Upper lobe of left lung (tissue), 6 donors: ENCODE data around the gene PAAF1. TPM values are rescaled to one million over a fixed set of nuclear protein-coding genes. Genes with fewer than 3 reads are reported as not detected.
A peak's percentile ranks its signal among the peaks of the same experiment; 100 is the strongest.
"Not testable (repeated sequence)": the region's sequence is repeated elsewhere in the genome, so short reads cannot be mapped to it uniquely, and the experiment has no call there.

Source experiments
- ATAC-seq, 2 donors: fragments of 200-7000 bp; cut with Tn5 transposase; one replicate each; pipeline ENCODE4 v1.9.1; 2022; ENCODE audit warnings: mild to moderate bottlenecking in 2 of 2, moderate library complexity in 2 of 2; ENCODE audit not compliant: low FRiP score in 2 of 2
- DNase-seq, 2 donors: peaks; one replicate each; pipeline ENCODE4 v3.0.0-alpha.2; 2019 to 2020
- H3K27ac ChIP-seq, 4 donors: fragments of 200-600 bp; sonication (generic); one replicate each; pipeline ENCODE4 v1.5.1; 2016 to 2019
- H3K27me3 ChIP-seq, 4 donors: fragments of 200-600 bp; sonication (generic); one replicate each; pipeline ENCODE4 v1.5.1; 2017 to 2019
- H3K36me3 ChIP-seq, 4 donors: fragments of 200-600 bp; sonication (generic); one replicate each; pipeline ENCODE4 v1.5.1; 2016 to 2019
- H3K4me1 ChIP-seq, 4 donors: fragments of 200-600 bp; sonication (generic); one replicate each; pipeline ENCODE4 v1.5.1; 2018 to 2019
- H3K4me3 ChIP-seq, 4 donors: fragments of 200-600 bp; sonication (generic); one replicate each; pipeline ENCODE4 v1.5.1; 2017 to 2019; ENCODE audit warnings: mild to moderate bottlenecking in 2 of 4, moderate library complexity in 1 of 4
- H3K9me3 ChIP-seq, 4 donors: fragments of 200-600 bp; sonication (generic); one replicate each; pipeline ENCODE4 v1.5.1; 2018 to 2019
- CTCF ChIP-seq, 6 experiments: fragments of 450-650 bp in 4 of 6; fragments of 200-600 bp in 2 of 6; sonication (generic) in 2 of 6; IDR thresholded peaks; one replicate each; pipeline ENCODE4 v1.5.1; 2016 to 2019; ENCODE audit warnings: antibody characterized with exemption in 6 of 6
- EP300 ChIP-seq, 4 donors: sonication (generic); formaldehyde crosslinking; IDR thresholded peaks; one replicate each; pipeline ENCODE4 v1.5.1; 2017; ENCODE audit warnings: antibody characterized with exemption in 4 of 4, control low read depth in 2 of 4
- POLR2A ChIP-seq, 4 donors: fragments of 450-650 bp; IDR thresholded peaks; one replicate each; pipeline ENCODE4 v1.5.1; 2016 to 2017; ENCODE audit warnings: antibody characterized with exemption in 4 of 4, mild to moderate bottlenecking in 2 of 4
- POLR2AphosphoS5 ChIP-seq, 2 donors: sonication (generic); formaldehyde crosslinking; IDR thresholded peaks; one replicate each; pipeline ENCODE4 v1.5.1; 2017; ENCODE audit warnings: antibody characterized with exemption in 2 of 2
- WGBS, 2 donors: methylation state at CpG; one replicate each; pipeline ENCODE4 v1.1.5; 2017 to 2018; 5-methylcytosine and 5-hydroxymethylcytosine counted together
- total RNA-seq, 6 donors: library from RNA; depleted of rRNA in 4 of 6; stranded (reverse); fragments of >200 nt in 4 of 6; gene quantifications; one replicate each; pipeline versions ENCODE4 v1.1.0 to v1.2.1, GENCODE V29; 2016 to 2021
- donor health status: DM: no; HTN: no; CAD: no; lungs with moderate emphysema.
- donor health status: DM: no; HTN: yes; CAD: no; lungs with severe emphysema.

PAAF1 gene
- total RNA-seq, 6 donors from 2014 or later, result 8.8 to 58.7 (median 12.6) TPM

DNA sequence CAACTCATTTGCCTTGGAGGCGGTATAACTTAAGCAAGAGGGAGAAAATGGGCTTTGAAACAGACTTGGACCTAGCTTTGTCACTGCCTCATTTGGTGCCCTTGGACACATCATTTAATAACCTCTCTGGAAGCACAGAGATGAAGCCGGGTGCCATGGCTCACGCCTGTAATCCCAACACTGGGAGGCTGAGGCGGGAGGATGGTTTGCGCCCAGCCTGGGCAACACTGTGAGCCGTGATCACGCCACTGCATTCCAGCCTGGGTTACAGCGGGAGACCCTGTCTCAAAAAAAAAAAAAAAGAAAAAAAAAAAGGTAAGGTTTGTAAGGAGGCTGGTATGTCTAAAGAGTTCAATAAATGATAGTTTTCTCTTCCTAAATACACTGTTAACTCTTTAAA is 959 bp upstream of the PAAF1 start:
- peaks cover 16 to 30% (median 21%) of the 10 kb centered on the region in 4 donors for H3K4me1 ChIP-seq
- no peak for TF ChIP-seq EP300 (IDR thresholded peaks at IDR 0.05)
- TF ChIP-seq POLR2A (IDR thresholded peaks at IDR 0.05), result no peak
- TF ChIP-seq POLR2AphosphoS5 (IDR thresholded peaks at IDR 0.05), result no peak
- TF ChIP-seq CTCF (IDR thresholded peaks at IDR 0.05), result no peak
- ATAC-seq, result no peak
- 42 to 50% methylated on average over 8 of the region's 8 CpGs for WGBS, 2 donors
- H3K36me3 ChIP-seq, result peaks cover 0 to 32% (median 18%) of the 10 kb centered on the region in 4 donors
- no peaks in the 10 kb centered on the region for H3K27me3 ChIP-seq
- peak overlapping the region in 3 of 4 donors; percentile 79 to 84 (median 82) for H3K27ac ChIP-seq
- DNase-seq, result no peak
- no peaks in the 10 kb centered on the region for H3K9me3 ChIP-seq
- peak overlapping the region; percentile 68 to 94 (median 81) for H3K4me3 ChIP-seq

DNA sequence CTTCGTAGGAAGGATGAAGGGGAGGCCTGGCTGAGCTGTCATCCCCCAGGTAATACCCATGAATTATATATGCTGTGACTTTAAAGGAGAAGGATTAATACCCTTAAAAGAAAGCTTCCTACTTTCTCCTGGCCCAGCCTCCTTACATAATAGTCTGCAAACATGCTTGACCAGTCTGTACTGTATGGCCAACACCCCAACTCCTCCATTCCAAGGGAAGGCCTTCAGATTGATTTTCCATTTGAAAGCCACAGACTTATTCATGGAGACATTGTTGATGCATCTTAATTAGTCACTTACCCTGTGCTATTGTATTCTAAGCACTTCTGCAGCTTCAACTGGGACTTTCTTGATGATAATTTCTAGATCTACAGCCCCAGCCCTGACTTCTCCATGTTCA is 2.0 kb downstream of the PAAF1 start:
- Histone ChIP-seq H3K27ac (no peak overlapping the region), H3K27me3 (no peaks in the 10 kb centered on the region), H3K4me1 (peaks cover 16 to 30% (median 21%) of the 10 kb centered on the region in 4 donors), H3K9me3 (no peaks in the 10 kb centered on the region), H3K36me3 (peaks cover 0 to 6% (median 1%) of the 10 kb centered on the region in 4 donors), H3K4me3 (no peak overlapping the region)
- ATAC-seq, result no peak
- 93 to 95% methylated on average over 1 of the region's 1 CpG for WGBS, 2 donors
- TF ChIP-seq EP300 (IDR thresholded peaks at IDR 0.05) (no peak), POLR2AphosphoS5 (IDR thresholded peaks at IDR 0.05) (no peak), CTCF (IDR thresholded peaks at IDR 0.05) (no peak), POLR2A (IDR thresholded peaks at IDR 0.05) (no peak)
- no peak for DNase-seq

DNA sequence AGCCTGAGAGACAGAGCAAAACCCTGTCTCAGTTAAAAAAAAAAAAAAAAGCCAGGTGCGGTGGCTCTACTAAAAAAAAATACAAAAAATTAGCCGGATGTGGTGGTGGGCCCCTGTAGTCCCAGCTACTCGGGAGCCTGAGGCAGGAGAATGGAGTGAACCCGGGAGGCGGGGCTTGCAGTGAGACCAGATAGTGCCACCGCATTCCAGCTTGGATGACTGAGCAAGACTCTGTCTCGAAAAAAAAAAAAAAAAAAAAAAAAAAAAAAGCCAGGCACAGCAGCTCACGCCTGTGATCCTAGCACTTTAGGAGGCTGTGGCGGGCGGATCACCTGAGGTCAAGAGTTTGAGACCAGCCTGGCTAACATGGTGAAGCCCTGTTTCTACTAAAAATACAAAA is 3.6 kb downstream of the PAAF1 start:
- not testable (repeated sequence) for H3K4me3 ChIP-seq, H3K27ac ChIP-seq, DNase-seq, H3K36me3 ChIP-seq, ATAC-seq, H3K9me3 ChIP-seq, H3K27me3 ChIP-seq
- peaks cover 12 to 18% (median 13%) of the 10 kb centered on the region in 4 donors for H3K4me1 ChIP-seq
- 88 to 92% methylated on average over 10 of the region's 10 CpGs for WGBS, 2 donors

DNA sequence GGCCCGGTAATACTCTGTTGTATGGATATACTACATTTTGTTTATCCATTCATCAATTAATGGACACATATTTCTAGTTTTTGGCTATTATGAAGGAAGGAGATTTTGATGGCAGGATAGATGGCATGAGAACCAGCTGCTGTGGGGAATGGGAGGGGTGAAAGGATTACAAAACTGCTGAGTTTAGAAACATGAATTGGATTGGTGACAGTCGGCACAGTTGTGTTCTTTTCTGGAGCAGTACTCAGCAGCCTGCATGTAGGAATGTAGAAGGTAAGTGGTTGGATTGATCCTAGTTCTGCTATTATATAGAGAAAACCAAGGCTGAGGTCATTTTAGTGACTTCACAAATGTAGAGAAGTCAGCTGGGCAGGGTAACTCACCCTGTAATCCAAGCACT is 7.1 kb downstream of the PAAF1 start:
- DNase-seq, result no peak
- 88% methylated on average over 2 of the region's 2 CpGs for WGBS, 2 donors
- Histone ChIP-seq H3K27ac (no peak overlapping the region), H3K4me1 (no peaks in the 10 kb centered on the region), H3K9me3 (no peaks in the 10 kb centered on the region), H3K36me3 (peaks cover 0 to 14% (median 2%) of the 10 kb centered on the region in 4 donors), H3K27me3 (no peaks in the 10 kb centered on the region), H3K4me3 (no peak overlapping the region)
- ATAC-seq, result no peak
- TF ChIP-seq EP300 (IDR thresholded peaks at IDR 0.05) (no peak), CTCF (IDR thresholded peaks at IDR 0.05) (no peak), POLR2A (IDR thresholded peaks at IDR 0.05) (no peak)

DNA sequence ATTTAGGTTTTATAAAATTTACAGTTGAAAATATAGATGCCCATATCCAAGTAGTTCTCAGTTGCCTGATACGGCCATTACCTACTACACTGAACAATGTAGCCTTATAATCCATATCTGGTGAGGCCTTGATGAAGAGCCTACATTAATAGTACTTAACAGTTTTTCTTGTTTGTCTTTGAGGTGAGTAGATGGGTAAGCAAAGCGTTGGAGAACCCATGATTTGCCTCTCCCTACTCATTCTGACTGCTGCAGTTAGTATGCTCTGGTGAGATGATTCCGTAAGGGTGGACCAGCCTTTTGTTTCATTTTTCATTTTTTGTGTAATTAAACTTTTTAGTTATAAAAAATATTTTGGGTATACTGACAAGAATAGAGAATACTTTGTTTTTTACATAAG is 11.4 kb downstream of the PAAF1 start:
- Histone ChIP-seq H3K4me3 (no peak overlapping the region), H3K27ac (no peak overlapping the region), H3K27me3 (no peaks in the 10 kb centered on the region), H3K4me1 (no peaks in the 10 kb centered on the region), H3K9me3 (no peaks in the 10 kb centered on the region), H3K36me3 (peaks cover 0 to 45% (median 6%) of the 10 kb centered on the region in 4 donors)
- no peak for ATAC-seq
- 86 to 90% methylated on average over 3 of the region's 3 CpGs for WGBS, 2 donors
- no peak for DNase-seq
- no peak for TF ChIP-seq EP300 (IDR thresholded peaks at IDR 0.05)
- TF ChIP-seq POLR2AphosphoS5 (IDR thresholded peaks at IDR 0.05), result no peak
- no peak for TF ChIP-seq POLR2A (IDR thresholded peaks at IDR 0.05)
- TF ChIP-seq CTCF (IDR thresholded peaks at IDR 0.05), result no peak
